GM18861 (cell line): Measurements from ENCODE around the gene YIF1B.

Source experiments
- ATAC-seq: cut with Tn5 transposase; IDR thresholded peaks from one replicate; pipeline ENCODE4 v1.9.1; 2021; ENCODE audit not compliant: unreplicated experiment

The YIF1B gene

DNA sequence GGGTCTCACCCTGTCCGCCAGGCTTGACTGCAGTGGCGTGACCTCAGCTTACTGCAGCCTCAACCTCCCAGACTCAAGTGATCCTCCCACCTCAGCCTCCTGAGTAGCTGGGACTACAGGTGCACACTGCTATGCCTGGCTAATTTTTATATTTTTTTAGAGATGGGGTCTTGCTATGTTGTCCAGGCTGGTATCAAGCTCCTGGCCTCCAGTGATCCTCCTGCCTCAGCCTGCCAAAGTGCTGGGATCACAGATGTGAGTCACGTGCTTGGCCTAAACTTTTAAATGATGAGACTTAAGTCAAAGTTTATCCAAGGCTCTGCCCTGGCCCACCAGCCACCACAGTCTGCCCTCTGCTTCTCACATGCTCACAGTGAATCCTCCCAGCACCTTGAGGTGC lies 9.5 kb downstream of the YIF1B start:
- no peak for ATAC-seq

DNA sequence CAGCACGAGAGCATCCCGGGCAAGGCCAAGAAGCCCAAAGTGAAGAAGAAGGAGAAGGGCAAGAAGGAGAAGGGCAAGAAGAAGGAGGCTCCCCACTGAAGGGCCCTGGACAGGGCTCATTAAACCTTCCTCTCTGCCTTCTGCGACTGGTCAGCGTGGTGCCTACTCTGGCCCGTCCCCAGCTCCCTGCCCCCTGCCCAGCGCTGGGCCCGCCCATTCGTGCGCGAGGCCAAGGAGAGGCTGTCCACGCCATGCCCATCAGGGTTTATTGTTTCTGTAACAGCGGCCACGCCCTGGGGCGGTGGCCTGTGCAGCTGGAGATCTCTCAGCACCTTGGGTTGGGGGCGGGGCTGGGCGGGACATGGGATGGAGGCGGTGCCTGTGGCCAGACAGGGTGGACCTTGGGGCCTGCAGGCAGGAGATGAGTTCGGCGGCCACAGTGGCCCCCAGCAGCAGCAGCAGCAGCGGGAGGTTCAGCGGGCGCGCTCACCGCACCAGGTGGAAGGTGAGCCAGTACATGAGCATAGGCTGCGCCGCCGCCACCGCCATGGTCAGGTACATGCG lies 10.8 kb downstream of the YIF1B start:
- no peak for ATAC-seq

DNA sequence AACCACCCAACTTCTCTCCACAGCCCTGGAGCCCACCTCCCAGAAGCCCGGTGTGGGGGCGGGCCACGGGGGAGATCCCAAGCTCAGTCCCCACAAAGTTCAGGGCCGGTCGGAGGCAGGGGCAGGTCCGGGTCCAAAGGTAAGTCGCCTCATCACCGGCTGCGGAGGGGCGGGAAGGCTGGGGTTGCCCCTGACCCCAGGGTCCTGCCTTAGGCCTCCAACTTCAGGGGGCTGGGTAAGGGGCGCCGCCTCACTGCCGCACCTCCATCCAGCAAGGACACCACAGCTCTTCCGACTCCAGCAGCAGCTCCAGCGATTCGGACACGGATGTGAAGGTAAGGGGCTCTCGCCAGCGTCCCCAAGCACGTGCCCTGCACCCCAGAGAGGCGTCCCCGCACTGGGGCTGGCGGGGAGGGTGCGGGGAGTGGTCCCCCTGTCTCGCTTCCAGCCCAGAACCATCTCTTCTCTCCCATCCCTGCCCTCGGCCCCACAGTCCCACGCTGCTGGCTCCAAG lies 11.3 kb downstream of the YIF1B start:
- no peak for ATAC-seq

DNA sequence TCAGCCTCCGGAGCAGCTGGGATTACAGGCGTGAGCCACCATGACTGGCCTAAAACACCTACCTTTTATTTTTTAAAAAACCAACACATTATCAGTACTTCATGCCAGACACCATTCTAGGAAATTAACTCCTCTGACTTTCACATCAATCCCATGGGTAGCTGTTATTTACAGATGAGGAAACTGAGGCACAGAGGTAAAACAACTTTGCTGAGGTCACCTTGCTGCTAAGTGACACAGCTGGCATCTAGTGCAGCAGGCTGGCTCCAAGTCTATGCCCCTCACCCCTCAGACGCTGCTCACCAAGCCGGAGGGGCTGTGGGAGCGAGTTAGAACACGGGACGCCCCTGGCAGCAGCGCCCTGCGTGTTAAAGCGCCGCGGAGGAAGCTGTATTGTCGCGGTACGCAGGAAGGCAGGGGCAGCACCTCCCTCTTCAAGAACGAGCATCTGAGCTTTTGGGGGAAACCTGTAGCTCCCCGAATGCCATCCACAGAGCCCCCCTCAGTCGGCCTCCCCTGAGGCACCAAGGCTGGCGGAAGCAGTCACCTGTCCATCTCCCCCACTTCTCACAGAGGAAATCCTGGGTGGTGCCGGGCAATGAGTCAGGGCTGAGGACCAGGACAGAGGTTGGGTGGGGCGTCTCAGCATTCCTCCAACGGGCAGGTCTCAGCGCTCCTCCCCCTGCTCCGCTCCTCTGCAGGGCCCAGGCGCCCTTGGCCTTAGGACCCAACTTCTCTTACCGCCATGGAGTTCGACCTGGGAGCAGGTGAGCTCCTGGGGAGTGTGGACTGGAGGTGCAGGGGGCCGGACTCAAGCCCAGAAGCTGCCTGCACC lies 12.0 kb downstream of the YIF1B start, which contains the start of gene C19orf33:
Gene C19orf33 (plus strand): TSS at position 735 of the 835 bp plus-strand sequence. CDS start 11 bp downstream, at position 746.
- ATAC-seq, result no peak

DNA sequence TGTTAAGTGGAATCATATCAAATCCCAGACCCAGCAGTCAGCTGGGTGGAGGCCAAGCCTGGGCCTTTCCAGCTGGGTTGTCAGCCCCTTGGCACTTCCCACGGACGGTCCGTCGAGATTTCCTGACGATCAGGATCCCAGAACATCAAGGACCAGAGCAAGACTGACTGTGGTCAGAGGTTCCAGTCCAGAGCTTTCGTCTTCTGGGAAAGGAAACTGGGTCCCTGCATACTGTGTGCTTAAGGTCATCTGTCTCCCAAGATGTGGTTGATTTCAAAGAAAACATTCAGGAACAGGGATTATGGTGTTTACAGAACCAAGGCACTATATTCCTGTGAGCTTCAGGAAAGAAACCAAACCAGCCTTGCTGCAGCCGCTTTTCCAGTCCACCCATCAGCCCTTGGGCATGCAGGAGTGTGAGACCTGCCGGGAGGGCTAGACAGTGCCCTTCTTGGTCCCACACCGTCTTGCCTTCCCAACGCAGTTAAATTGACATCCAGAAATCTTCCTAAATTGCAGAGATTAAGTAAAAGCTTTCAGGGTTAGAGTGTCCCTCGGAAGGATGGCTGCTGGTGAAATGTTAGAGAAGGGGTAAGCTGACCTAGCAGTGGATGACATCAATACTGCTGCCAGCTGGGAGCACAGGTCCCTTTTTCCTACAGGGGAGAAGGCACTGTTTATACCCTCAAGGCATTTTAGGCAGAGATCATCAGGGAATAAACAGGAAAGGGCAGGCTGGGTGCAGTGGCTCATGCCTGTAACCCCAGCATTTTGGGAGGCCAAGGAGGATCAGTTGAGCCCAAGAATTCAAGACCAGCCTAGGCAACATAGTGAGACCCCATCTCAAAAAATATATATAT lies 16.7 kb downstream of the YIF1B start:
- ATAC-seq, result no peak

DNA sequence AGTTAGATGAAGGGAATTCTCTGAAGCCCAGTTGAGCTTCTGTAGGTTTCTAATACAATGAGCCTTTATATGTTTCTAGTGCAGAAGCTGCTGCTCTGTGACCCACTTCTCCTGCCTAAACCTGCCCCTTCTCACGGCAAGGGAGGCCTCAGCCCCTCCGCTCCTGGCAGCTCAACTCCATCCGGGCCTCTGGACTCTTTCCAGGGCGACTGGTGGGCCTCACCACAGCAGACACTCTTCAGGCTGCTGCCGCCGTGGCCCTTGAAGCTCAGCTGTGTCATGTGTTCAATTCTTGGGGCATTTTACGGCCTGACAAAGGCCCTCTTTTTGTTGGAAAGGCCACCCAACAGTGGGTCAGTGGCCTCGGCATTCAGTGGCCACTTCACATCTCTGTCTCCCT lies 21.7 kb downstream of the YIF1B start:
- no peak for ATAC-seq

DNA sequence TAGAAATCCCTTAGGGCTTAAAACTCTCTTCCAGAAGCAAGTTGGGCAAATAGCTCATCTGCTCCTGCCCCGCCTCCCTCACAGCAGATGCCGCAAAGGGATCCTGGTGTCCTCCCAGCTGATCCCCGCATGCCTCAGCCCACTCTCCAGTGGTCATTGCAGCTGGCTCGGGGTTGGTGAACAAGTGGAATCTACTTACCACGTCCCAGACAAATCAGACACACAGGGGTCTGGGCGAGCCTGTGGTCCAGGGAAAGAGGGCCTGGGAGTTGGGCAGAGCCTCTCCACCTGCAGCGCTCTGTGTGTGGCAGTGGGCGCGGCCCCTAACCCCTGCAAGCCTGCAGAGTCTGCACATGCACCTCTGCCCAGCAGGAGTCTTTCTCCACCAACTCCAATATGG lies 22.5 kb downstream of the YIF1B start:
- ATAC-seq, result no peak

DNA sequence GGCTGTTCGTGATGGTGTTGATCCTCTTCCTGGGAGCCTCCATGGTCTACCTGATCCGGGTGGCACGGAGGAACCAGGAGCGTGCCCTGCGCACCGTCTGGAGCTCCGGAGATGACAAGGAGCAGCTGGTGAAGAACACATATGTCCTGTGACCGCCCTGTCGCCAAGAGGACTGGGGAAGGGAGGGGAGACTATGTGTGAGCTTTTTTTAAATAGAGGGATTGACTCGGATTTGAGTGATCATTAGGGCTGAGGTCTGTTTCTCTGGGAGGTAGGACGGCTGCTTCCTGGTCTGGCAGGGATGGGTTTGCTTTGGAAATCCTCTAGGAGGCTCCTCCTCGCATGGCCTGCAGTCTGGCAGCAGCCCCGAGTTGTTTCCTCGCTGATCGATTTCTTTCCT lies 23.9 kb downstream of the YIF1B start:
- ATAC-seq, result no peak

DNA sequence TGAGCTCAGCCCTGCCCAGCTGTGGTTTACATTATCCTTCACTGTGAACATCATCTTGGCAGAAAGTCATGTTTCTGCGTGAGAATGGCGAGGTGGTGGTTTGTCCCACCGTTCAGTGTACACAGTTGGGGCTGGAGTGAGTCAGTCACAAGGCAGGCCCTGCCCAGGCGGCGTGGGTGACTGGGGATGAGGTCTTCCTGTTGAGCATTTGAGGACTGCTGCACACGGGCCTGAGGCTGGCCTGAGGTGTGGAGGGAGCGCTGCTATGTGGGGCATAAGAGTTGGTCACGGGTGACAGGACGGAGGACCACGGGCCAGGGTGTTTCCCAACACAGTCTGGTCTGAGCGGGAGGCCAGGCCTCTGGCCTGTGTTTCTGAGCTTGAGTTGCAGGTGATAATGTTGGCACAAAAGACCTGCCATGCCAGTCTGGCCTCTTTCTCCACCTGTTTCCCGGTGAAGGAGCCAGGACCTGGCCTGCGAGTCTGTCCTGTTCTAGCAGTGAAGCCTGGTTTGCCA lies 25.1 kb downstream of the YIF1B start:
- ATAC-seq, result no peak

DNA sequence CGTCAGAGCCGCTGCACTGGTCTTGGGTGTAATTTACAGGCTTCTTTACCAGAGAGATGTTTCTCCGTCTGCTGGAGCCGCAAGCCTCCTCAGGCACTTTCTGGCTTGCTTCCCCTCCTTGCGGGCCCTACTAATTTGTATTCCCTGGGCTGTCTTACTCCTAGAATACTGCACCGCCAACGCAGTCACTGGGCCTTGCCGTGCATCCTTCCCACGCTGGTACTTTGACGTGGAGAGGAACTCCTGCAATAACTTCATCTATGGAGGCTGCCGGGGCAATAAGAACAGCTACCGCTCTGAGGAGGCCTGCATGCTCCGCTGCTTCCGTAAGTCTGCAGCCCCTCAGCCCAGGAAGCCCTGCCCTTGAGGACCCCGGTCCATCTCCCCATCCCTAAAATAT lies 25.8 kb downstream of the YIF1B start:
- no peak for ATAC-seq

DNA sequence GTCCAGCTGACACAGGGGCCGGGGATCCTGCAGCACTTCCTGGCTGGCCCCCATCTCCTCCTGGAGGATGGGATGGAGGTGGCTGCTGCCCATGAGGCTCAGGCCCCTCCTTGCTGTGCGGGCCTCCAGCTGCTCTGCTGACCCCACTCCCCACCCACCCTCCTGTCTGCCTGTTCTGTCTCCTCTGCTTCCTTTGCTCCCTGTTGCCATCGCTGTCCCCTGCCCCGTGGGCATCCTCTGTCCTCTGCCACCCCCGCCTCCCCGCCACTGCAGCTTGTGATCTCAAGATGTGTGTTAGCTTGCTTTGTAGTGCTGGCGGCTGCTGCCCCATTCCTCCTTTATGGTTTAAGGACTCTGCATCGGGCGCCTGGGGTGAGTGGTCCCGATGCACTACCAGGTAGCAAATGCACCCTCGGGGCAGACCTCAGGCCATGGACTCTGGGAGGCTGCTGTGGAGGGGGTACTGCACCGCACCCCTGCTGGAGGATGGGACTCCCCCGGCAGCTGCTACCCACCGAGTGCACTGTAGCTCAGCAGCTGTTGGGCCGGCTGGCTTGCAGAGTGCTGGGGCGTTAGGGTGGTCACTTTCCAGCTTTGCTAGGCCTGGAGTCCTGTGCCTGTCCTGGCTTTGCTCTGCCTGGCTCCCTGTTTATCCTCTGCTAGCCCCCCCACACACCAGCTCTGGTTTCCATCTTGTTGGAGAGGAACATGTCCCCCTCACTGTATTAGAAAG lies 27.5 kb downstream of the YIF1B start:
- no peak for ATAC-seq

DNA sequence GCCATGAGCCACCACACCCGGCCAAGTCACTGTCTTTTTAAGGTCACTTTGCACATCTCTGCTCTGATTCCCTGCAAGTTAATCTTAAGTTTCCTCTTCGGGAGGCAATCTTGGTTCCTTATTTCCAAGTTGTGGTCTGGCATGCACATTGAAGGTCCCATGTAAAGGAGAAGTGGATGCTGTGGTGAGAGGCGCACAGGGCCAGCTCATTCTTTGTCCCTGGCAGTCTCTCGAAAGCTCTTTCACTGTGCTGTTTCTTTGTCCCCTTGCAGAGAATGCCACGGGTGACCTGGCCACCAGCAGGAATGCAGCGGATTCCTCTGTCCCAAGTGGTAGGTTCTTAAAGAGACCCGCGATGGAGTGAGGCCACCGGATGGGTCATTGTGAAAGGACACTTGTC lies 28.1 kb downstream of the YIF1B start:
- ATAC-seq, result no peak

DNA sequence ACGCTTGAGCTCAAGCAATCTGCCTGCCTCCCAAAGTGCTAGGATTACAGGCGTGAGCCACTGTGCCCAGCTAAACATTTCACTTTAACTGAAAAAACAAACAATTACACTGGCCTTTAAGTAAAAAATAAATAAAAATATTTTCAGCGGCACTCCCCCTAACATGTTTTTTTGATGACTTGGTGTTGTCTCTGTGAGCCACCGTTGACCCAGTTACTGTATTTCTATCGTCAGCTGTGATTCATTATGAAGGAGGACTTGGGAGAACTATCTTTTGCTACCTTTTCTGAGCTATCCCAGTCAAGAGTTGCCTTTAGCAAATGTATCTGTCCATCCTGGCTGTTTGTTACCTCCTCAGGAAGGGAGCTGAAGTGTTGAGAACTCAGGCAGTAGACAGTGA lies 30.2 kb downstream of the YIF1B start:
- no peak for ATAC-seq

DNA sequence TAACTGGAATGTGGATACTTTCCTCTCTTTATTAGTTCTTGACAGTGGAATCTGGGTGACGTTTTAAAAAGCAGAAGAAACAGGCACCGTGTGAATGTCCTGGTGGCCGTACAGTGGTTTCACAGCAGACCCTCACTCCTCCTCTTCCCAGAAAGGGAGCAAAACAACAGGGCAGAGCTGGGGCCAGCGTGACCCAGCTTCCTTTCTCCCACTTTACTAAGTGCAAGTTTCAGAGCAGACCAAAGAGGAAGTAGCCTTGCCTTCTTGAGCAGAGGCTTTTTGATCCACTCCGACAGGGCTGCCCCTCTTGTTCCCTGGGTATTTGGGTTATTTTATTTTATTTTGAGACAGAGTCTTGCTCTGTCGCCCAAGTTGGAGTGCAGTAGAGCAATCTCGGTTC lies 31.3 kb downstream of the YIF1B start:
- no peak for ATAC-seq

DNA sequence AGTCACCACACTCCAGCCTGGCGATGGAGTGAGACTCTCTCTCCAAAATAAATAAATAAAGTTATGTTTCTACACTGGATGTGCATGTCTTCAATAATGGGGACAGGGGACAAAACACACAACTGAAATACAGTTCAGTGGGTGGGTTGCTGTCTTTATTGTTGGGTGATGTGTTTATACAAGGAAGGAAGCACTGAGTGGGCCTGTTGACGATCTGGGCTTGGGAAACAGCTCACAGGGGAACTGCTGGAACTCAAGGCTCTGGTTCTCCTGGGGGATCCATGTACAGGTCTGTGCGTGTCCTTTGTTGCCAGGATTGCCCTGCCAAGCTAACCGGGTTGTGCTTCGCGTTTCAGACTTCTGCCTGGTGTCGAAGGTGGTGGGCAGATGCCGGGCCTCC lies 32.5 kb downstream of the YIF1B start:
- no peak for ATAC-seq

DNA sequence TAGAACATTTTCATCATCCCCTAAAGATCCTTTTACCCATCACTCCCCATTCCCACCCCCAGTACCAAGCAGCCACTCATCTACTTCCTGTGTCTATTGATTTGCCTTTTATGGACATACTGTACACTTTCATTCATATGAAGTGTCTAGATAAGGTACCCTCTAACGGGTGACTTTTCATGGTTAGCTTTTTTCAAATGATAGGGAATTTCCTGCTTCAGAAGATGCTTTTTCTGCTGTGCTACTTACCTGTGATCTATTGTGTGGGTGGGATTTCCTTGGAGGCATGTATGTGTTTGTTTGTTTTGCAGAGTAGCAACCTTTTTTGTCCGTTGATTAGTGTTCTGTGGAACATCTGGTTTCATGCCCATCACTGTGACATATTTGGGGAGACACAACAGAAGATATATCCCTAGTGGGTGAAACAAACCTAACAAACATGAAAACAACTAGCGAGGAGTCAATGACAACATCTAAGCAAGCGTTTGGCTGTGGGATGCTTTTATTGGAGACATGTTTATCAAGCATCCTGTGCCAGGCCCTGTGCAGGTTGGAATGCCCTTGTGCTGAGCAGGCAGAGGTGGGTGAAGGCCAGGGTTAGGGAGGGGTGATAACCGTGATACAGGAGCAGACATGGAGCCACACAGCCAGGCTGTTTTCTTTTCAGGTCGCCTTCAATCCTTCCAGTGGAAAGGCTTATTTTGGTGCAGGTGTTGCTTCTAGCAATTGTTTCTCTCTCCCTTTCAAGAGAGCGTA lies 33.8 kb downstream of the YIF1B start:
- no peak for ATAC-seq

DNA sequence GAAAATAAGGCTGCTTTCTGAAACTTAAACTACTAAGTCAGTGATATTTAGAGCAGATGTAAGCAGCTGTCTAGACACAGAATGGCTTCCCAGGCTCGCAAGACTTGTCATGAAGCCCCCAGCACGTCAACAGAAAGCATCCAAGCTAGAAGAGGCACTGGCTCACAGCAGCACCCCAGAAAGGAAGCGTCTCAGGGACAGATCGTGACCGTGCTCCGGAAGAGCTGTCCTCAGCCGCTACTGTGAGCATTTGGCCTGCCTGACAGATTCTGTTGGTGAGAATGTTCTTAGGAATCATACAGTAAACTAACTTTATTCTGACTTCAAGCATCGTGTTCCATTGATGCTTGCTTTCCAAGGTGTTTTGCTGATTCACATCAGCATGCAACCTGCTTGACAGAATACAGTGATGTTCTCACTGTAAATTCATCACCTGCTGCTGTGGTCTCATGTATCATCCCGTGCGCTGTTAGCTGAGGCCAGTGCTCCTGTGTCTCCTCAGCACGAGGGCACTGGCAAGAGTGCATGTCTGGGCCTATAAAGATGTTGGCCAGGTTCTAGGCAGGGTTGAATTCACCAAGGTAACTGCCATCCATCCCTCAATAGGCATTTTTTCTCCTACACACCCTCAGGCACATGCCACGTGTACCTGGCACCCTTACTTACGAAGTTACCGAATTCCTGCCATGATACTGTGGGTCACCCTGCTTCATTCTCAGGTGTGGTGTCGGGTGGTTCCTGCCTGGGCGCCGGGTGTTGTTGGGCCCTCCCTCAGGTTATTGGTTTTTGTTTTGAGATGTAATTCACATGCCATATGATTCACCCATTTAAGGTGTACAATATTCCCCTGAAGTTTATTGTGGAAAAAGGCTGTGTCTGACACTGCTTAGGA lies 35.5 kb downstream of the YIF1B start:
- ATAC-seq, result no peak

DNA sequence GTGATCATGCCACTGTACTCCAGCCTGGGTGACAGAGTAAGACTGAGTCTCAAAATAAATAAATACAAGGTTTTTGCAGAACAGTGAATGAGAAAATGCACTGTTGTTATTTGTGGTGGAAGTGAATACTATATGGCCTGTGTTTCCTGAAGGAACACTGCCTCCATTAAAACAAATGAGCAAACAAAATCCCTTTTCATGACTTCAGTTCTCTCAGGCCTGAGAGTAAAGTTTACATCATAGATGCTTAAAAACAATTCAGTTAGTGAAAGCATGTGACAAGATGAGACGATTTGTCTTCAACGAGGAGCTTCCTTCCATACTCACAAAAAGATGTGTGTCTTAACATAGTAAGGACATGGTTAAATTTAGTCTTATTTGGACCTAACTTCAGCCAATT lies 37.0 kb downstream of the YIF1B start:
- no peak for ATAC-seq
